ENCODE measurements around the gene AKAP10. TPM values are rescaled to one million over a fixed set of nuclear protein-coding genes. Genes with fewer than 3 reads are reported as not detected.

The AKAP10 gene
- total RNA-seq, 1 donor from 2014 or later, result 54.1 TPM

- Histone ChIP-seq H3K4me3 (no peak overlapping the region), H3K4me1 (peaks cover 5% of the 10 kb centered on the region), H3K36me3 (peaks cover 17% of the 10 kb centered on the region), H4K20me1 (ENCODE audit: low read depth) (peaks cover 6% of the 10 kb centered on the region), H3K9ac (no peak overlapping the region), H3K27me3 (no peaks in the 10 kb centered on the region), H3K4me2 (no peak overlapping the region), H3F3A (ENCODE audit: low read depth) (no peaks in the 10 kb centered on the region), H3K9me3 (ENCODE audit: low read depth) (no peaks in the 10 kb centered on the region), H3K27ac (no peak overlapping the region), H3K79me2 (ENCODE audit: low read depth) (no peaks in the 10 kb centered on the region), H2AFZ (replicated peaks) (no peak overlapping the region)
- no peak overlapping the region for H3K4me3 Mint-ChIP-seq
- no peaks in the 10 kb centered on the region for H3K27me3 Mint-ChIP-seq (ENCODE audit: insufficient read depth, low read depth)
- H3K27ac Mint-ChIP-seq, result no peak overlapping the region
- no peak for DNase-seq (ENCODE audit: low spot score)
- peaks cover 4% of the 10 kb centered on the region for H3K4me1 Mint-ChIP-seq
- no peaks in the 10 kb centered on the region for H3K9me3 Mint-ChIP-seq
- TF ChIP-seq EZH2phosphoT487 (IDR thresholded peaks at IDR 0.05), result no peak
- H3K36me3 Mint-ChIP-seq, result peaks cover 37% of the 10 kb centered on the region
Observed at GRCh38 chr17:19909139-19909538, 68.5 kb downstream of the AKAP10 start.

DNA sequence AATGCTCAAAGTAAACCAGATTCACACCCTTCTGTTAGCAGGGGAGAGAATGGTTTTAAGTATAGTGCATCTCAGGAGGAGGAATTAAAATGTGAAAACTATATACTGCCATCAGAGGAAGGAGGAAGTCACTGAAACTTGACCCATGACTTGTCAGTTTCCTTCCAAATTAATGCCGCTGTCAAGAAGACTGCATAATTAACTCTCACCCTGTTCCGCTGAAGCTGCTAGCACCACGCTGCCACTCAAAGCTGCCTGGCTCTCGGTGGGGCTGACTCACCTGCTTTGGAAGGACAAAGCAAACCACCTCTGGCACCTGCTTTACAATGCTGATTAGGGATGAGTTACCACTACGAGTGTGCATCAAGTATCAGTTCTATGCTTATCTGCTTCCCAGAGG lies 72.1 kb downstream of the AKAP10 start:
- Histone ChIP-seq H3K79me2 (ENCODE audit: low read depth) (no peaks in the 10 kb centered on the region), H2AFZ (replicated peaks) (no peak overlapping the region), H3K27ac (no peak overlapping the region), H3K36me3 (peaks cover 17% of the 10 kb centered on the region), H3K9ac (no peak overlapping the region), H3K4me3 (no peak overlapping the region), H4K20me1 (ENCODE audit: low read depth) (no peaks in the 10 kb centered on the region), H3F3A (ENCODE audit: low read depth) (no peaks in the 10 kb centered on the region), H3K27me3 (no peaks in the 10 kb centered on the region), H3K4me1 (no peaks in the 10 kb centered on the region), H3K4me2 (no peak overlapping the region), H3K9me3 (ENCODE audit: low read depth) (no peaks in the 10 kb centered on the region)
- TF ChIP-seq EZH2phosphoT487 (IDR thresholded peaks at IDR 0.05) (no peak), EZH2 (IDR thresholded peaks at IDR 0.05) (no peak)
- TF ChIP-seq, protein P1, sequence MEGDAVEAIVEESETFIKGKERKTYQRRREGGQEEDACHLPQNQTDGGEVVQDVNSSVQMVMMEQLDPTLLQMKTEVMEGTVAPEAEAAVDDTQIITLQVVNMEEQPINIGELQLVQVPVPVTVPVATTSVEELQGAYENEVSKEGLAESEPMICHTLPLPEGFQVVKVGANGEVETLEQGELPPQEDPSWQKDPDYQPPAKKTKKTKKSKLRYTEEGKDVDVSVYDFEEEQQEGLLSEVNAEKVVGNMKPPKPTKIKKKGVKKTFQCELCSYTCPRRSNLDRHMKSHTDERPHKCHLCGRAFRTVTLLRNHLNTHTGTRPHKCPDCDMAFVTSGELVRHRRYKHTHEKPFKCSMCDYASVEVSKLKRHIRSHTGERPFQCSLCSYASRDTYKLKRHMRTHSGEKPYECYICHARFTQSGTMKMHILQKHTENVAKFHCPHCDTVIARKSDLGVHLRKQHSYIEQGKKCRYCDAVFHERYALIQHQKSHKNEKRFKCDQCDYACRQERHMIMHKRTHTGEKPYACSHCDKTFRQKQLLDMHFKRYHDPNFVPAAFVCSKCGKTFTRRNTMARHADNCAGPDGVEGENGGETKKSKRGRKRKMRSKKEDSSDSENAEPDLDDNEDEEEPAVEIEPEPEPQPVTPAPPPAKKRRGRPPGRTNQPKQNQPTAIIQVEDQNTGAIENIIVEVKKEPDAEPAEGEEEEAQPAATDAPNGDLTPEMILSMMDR (IDR thresholded peaks at IDR 0.05), result no peak
- Mint-ChIP-seq H3K36me3 (peaks cover 30% of the 10 kb centered on the region), H3K27ac (no peak overlapping the region), H3K4me3 (no peak overlapping the region), H3K9me3 (no peaks in the 10 kb centered on the region), H3K4me1 (no peaks in the 10 kb centered on the region), H3K27me3 (ENCODE audit: insufficient read depth, low read depth) (no peaks in the 10 kb centered on the region)
- DNase-seq (ENCODE audit: low spot score), result no peak

- Histone ChIP-seq H3K36me3 (peaks cover 17% of the 10 kb centered on the region), H3F3A (ENCODE audit: low read depth) (no peaks in the 10 kb centered on the region), H3K9ac (no peak overlapping the region), H3K4me3 (no peak overlapping the region), H2AFZ (replicated peaks) (no peak overlapping the region), H3K9me3 (ENCODE audit: low read depth) (no peaks in the 10 kb centered on the region), H3K4me1 (no peaks in the 10 kb centered on the region), H3K27me3 (no peaks in the 10 kb centered on the region), H3K79me2 (ENCODE audit: low read depth) (no peaks in the 10 kb centered on the region), H4K20me1 (ENCODE audit: low read depth) (no peaks in the 10 kb centered on the region), H3K4me2 (no peak overlapping the region), H3K27ac (no peak overlapping the region)
- no peak for DNase-seq (ENCODE audit: low spot score)
- H3K4me3 Mint-ChIP-seq, result no peak overlapping the region
- TF ChIP-seq EZH2 (IDR thresholded peaks at IDR 0.05), result no peak
- TF ChIP-seq, protein P1 (IDR thresholded peaks at IDR 0.05), result no peak
- TF ChIP-seq EZH2phosphoT487 (IDR thresholded peaks at IDR 0.05), result no peak
- H3K27me3 Mint-ChIP-seq (ENCODE audit: insufficient read depth, low read depth), result no peaks in the 10 kb centered on the region
- H3K4me1 Mint-ChIP-seq, result no peaks in the 10 kb centered on the region
- H3K9me3 Mint-ChIP-seq, result no peaks in the 10 kb centered on the region
- H3K27ac Mint-ChIP-seq, result no peak overlapping the region
- peaks cover 30% of the 10 kb centered on the region for H3K36me3 Mint-ChIP-seq
Observed at GRCh38 chr17:19904924-19905323, 72.7 kb downstream of the AKAP10 start.

GRCh38 chr17:19904412-19904811 lies 73.2 kb downstream of the AKAP10 start:
- Histone ChIP-seq H3K4me1 (no peaks in the 10 kb centered on the region), H3F3A (ENCODE audit: low read depth) (no peaks in the 10 kb centered on the region), H4K20me1 (ENCODE audit: low read depth) (no peaks in the 10 kb centered on the region), H3K36me3 (peaks cover 13% of the 10 kb centered on the region), H3K9me3 (ENCODE audit: low read depth) (no peaks in the 10 kb centered on the region), H3K4me2 (no peak overlapping the region), H3K27me3 (no peaks in the 10 kb centered on the region), H3K79me2 (ENCODE audit: low read depth) (no peaks in the 10 kb centered on the region), H2AFZ (replicated peaks) (no peak overlapping the region), H3K27ac (no peak overlapping the region), H3K4me3 (no peak overlapping the region), H3K9ac (no peak overlapping the region)
- Mint-ChIP-seq H3K27ac (no peak overlapping the region), H3K4me1 (no peaks in the 10 kb centered on the region), H3K9me3 (no peaks in the 10 kb centered on the region), H3K36me3 (peaks cover 28% of the 10 kb centered on the region), H3K4me3 (no peak overlapping the region), H3K27me3 (ENCODE audit: insufficient read depth, low read depth) (no peaks in the 10 kb centered on the region)
- TF ChIP-seq EZH2phosphoT487 (IDR thresholded peaks at IDR 0.05), result no peak
- TF ChIP-seq EZH2 (IDR thresholded peaks at IDR 0.05), result no peak
- TF ChIP-seq, protein P1 (IDR thresholded peaks at IDR 0.05), result no peak
- DNase-seq (ENCODE audit: low spot score), result no peak

All from neural progenitor cell (in vitro differentiated cells).